ENCODE measurements around the gene HES3.

The HES3 gene

GRCh38 chr1:6288026-6288425, 44.0 kb downstream of the HES3 start:
- no peak for DNase-seq (ENCODE audit: low read depth)
- TF ChIP-seq MAX (IDR thresholded peaks at IDR 0.05; ENCODE audit: low read depth, low read length) (no peak), MYC (IDR thresholded peaks at IDR 0.05; ENCODE audit: low read depth, low read length) (no peak)
- H3K4me3 ChIP-seq (ENCODE audit: low read depth, low read length) = no peak overlapping the region

- TF ChIP-seq CTCF (IDR thresholded peaks at IDR 0.05; ENCODE audit: low read depth, low read length) = no peak
- H3K4me3 ChIP-seq (ENCODE audit: low read depth, low read length) = no peak overlapping the region
- no peak for DNase-seq (ENCODE audit: low read depth)
Observed at GRCh38 chr1:6288665-6289064, 44.7 kb downstream of the HES3 start.

- DNase-seq (ENCODE audit: low read depth) = no peak
- TF ChIP-seq POLR2A (IDR thresholded peaks at IDR 0.05; ENCODE audit: extremely low read depth, insufficient read length) (no peak), MYC (IDR thresholded peaks at IDR 0.05; ENCODE audit: low read depth, low read length) (no peak), CTCF (IDR thresholded peaks at IDR 0.05; ENCODE audit: low read depth, low read length) (no peak), MAX (IDR thresholded peaks at IDR 0.05; ENCODE audit: low read depth, low read length) (no peak)
- no peak overlapping the region for H3K4me3 ChIP-seq (ENCODE audit: low read depth, low read length)
Observed at GRCh38 chr1:6292102-6292501, 48.1 kb downstream of the HES3 start.

- H3K4me3 ChIP-seq (ENCODE audit: low read depth, low read length) = no peak overlapping the region
- TF ChIP-seq POLR2A (IDR thresholded peaks at IDR 0.05; ENCODE audit: extremely low read depth, insufficient read length) (no peak), MYC (IDR thresholded peaks at IDR 0.05; ENCODE audit: low read depth, low read length) (no peak; the same call in 1 of the 2 replicates), MAX (IDR thresholded peaks at IDR 0.05; ENCODE audit: low read depth, low read length) (no peak), CTCF (IDR thresholded peaks at IDR 0.05; ENCODE audit: low read depth, low read length) (no peak)
- no peak for DNase-seq (ENCODE audit: low read depth)
Observed at GRCh38 chr1:6294080-6294889, 50.3 kb downstream of the HES3 start.

- no peak overlapping the region for H3K4me3 ChIP-seq (ENCODE audit: low read depth, low read length)
- peak; percentile 4 for DNase-seq (ENCODE audit: low read depth)
- no peak for TF ChIP-seq MYC (IDR thresholded peaks at IDR 0.05; ENCODE audit: low read depth, low read length)
Observed at GRCh38 chr1:6294890-6295556, 51.0 kb downstream of the HES3 start.
